ENCODE measurements around the gene DDX60.
"Not testable (repeated sequence)": the region's sequence is repeated elsewhere in the genome, so short reads cannot be mapped to it uniquely, and the experiment has no call there.

DDX60 gene

DNA sequence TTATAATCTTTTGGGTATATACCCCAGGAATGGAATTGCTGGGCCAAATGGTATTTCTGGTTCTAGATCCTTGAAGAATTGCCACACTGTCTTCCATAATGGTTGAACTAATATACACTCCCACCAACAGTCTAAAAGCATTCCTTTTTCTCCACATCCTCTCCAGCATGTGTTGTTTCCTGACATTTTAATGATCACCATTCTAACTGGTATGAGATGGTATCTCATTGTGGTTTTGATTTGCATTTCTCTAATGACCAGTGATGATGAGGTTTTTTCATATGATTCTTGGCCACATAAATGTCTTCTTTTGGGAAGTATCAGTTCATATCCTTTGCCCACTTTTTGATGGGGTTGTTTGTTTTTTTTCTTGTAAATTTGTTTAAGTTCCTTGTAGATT lies 105.0 kb downstream of the DDX60 start:
- not testable (repeated sequence) for DNase-seq

DNA sequence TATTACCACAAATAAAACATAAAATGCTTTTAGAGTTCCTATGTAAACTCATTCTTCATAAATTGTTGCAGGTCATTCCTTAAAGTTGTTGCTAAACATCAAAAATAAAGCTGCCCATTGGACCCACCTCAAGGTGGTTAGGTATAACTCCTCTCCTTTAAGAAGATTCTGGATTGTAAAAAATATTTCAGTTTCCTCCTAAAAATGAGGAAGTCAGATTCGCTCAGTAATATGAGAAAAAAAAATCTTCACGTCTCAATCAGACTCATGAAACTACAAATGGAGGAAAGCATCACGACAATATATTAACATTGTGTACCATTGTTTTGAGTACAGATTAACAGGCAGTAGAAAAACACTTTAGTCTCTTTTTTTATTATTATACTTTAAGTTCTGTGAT lies 105.9 kb downstream of the DDX60 start:
- no peak for DNase-seq

DNA sequence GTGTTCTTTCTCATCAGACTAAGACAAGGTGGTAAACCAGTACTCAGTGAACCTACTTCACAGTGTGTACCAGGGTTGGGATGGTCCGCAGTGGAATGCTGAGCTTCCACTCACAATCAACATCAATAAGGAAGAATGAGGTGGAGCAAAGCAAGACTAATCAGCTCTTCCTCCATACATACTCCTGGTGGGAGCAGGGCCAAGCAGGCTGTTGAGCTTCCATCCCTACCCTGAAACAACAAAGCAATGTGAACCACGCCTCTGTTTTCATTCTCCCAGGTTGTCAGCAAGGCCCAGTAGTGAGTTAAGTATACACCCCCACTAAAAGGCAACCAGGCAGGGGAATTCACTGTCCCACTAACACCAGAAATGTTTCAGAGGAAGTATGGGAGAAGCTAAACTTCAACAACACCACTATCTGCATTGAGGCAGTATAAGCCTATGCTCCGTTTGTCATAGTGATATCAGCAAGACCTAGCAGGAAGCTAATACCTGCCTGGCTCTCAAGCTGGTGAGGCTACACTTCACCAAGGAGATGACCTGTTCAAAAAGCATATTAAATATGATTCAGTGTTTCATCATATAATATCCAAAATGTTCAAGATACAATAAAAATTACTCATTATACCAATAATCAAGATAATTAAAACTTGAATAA lies 109.5 kb downstream of the DDX60 start:
- DNase-seq: no peak

DNA sequence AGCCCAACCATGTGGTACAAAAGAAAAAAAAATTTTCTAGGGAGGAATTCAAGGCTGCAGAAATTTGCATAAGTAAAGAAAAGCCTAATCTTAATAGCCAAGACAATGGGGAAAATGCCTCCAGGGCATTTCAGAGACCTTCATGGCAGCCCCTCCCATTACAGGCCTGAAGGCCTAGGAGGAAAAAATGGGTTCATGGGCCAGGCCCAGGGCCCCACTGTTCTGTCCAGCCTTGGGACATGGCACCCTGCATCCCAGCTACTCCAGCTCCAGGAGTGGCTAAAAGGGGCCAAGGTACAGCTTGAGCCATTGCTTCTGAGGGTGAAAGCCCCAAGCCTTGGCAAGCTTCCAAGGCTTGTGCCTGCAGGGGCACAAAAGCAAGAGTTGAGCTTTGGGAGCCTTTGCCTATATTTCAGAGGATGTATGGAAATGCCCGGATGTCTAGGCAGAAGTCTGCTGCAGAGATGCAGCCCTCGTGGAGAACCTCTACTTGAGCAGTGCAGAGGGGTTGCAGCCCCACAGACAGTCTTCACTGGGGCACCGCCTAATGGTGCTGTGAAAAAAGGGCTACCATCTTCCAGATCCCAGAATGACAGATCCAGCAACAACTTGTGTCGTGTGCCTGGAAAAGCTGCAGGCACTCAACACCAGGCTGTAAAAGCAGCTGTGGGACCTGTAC lies 115.2 kb downstream of the DDX60 start:
- no peak for DNase-seq

DNA sequence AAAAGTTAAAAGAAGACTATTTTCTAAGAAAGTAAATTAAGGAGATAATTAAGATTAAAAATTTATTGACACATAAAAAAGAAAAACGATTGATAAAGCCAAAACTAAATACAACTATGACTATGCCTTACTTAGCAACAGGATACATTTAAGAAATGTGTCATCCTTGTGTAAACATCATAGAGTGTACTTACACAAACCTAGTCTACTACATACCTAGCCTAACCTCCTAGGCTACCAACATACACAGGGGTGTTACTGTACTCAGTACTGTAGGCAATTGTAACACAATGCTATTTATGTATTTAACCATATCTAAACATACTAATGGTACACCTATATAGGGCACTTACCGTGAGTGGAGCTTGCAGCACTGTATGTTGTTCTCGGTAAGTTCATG lies 117.9 kb downstream of the DDX60 start:
- DNase-seq: no peak

DNA sequence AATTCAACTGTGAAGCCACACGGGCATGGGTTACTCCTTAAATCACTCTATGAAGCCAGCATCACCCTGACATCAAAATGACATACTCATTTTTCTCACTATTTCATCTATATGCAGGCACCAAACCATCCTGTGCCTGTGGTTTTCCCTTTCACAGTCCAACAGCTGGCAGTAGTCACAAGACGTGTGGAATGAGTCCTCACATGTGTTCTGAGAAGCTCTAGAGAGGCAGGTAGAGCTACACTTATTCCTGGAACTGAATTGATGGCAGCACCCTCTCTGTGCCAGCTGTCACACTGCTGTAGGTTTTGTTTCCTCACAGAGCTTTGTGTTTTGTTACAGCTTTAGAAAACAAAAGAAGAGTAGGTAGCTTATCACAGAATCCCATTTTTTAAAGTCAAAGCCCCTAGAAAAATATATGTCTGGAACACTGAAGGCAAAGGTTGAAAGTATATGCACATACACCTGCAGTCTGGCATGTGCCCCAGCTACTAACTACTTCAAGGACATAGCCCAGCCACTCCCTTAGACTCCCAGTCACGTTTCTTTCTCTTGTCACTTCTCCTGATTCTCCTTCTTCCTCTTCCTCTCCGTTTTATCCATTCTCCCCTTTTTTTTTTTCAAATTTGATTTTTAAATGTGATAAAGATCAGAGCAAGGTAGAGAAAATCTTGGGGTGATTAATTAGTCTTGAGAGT lies 119.1 kb downstream of the DDX60 start:
- no peak for DNase-seq

DNA sequence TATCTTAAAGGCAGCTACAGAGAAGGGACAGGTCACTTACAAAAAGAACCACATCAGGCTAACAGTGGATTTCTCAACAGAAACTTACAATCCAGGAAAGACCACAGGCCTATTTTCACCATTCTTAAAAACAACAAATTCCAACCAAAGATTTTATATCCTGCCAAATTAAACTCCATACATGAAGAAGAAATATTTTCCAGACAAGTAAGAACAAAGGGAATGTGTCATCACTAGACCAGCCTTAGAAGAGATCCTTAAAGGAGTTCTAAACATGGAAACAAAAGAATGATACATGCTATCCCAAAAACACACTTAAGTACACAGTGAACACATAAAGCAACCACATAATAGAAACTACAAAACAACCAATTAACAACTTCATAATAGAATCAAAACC lies 120.6 kb downstream of the DDX60 start:
- DNase-seq: no peak

DNA sequence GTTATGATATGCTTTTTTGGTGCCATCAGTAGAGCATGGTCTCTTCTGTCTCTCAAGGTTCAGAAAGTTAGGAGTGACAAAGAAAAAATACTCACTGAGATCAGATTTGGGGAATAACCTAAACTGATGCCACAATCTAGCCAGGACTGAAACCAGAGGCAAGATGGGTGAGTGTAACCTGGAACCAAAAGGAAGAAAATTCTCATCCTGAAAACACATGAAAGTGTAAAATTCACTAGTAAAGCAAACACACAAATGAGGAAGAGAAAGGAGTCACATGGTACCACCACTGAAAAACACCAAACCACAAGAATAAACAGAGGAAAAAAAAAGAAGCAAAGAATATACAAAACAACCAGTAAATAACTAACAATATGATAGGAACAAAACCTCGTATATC lies 129.8 kb downstream of the DDX60 start:
- DNase-seq: no peak

DNA sequence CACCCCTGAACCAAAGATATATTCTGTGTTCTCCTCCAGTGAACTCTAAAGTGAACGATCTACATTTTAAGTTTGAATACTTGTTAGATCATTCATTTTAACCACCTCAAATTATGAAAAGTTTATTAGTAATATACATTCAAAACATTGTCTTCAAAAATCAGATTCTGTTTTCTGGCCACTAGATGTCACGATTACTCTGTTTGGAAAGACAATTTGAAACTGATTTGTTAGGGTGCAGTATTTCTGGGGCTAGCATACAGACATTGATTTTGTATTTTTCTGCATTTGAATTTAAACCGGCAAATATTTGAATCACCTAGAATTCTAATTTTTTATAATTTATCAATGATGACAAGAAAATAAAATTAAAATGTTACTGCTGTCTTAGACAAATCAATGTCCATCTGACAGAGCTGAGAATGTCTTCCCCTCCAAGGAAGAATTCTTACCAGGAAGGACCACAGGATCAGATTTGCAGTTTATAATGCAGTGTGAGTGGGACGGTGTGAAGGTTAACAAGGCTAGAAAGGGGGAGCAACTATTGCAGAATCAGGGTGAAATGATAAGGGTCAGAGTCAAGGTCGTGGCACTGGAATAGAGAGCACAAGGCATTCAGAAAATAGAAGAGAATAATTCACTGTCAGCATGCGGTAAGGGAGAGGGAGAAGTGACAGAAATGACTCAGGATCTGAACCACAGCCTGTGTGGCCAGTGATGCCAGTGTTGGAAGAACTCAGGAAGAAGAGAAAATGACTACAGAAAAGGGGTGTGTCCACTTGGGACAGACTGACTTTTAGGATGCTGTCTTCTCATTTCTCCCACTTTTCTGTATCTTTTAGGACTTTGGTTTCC lies 134.6 kb downstream of the DDX60 start:
- DNase-seq: no peak

DNA sequence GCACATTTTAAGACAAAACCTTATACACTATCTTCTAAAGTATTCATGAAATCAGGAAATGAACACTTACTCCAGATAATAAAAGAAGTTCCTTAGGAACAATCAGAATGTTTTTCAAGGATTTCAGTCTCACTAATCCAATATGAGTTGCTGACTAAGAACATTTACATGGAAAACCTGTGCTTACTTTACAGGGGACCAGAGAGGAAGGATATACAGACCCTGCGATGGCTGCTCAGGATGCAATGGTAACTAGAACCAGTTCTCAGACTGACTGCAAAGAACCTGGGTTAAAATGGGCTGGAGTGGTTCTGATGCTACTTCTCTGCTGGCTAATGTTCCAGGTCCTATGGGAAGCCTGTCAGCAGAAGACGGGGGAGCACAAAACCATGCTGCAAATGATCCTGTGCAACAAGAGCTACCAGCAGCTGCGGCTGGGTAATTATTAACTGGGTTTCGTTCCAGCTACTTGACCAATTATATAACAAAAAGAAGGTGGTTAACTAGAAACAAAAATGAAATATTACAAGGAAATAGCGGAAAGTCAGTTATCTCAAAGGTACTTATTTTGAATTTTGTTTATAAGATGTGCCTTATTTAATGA lies 140.9 kb downstream of the DDX60 start:
- DNase-seq: no peak

DNA sequence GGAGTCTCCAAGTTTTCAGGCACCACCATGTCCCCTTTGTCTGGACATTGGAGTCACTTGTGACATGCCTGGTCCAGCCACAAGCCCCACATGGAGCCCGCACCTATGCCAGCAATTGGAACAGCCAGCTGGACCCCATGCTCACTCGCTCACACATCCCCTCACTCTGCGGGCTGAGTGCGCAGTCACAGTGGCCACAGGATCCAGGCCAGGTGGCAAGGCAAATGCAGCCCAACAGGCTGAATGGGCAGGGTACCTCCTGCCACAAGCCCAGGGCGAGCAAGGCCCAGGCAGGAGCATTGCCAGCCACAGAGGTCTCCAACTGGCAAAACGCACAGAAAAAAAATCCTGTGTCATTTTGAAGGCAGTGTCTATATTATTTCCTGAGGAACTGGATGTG lies 144.2 kb downstream of the DDX60 start:
- DNase-seq: no peak

DNA sequence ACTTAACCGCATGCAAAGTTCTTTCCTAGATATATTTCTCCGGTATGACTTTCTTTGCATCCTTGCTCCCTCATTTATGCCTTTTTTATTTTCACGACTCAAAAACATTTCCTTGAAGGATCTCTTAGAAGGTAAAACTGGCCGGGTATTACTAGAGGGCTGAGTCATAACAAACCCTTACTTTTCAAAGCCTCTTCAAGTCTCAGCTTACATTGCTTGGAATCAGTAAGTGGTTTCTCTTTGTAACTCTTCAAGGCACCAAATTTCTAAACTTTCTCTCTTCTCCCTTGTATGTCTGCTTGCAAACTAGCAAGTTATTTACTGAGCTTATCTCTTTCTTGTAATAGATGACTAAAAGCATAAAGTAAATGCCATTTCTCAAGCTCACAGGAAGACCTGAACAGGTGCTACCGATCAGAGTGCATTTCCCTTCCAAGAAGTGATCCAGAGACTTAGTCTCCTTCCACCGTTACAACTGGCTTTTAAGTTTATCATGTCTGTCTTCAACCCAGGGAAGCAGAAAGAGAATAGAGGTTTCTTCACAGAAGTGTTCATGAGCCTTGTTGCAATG lies 150.8 kb downstream of the DDX60 start:
- no peak for DNase-seq
